WTC11 (cell line): ENCODE measurements around the gene LNX1. TPM values are rescaled to one million over a fixed set of nuclear protein-coding genes. Genes with fewer than 3 reads are reported as not detected.

Experiments
- ATAC-seq: fragments of 200-7000 bp; cut with Tn5 transposase; 2 replicates; pipeline ENCODE4 v1.10.0; 2021; ENCODE audit warnings: mild to moderate bottlenecking, moderate library complexity
- CTCF ChIA-PET: fragments of 300-600 bp; sonication (Branson Sonifier 250); formaldehyde crosslinking; loops from one replicate; lab custom pipeline; 2021; ENCODE audit warnings: antibody characterized with exemption; lab: Charles Lee
- POLR2A ChIA-PET: fragments of 350-600 bp; sonication (Branson Sonifier 250); formaldehyde crosslinking; loops from one replicate; lab custom pipeline; 2021; ENCODE audit warnings: antibody characterized with exemption; lab: Charles Lee
- DNase-seq: peaks from one replicate; pipeline ENCODE4 v3.0.0; 2021; ENCODE audit warnings: low spot score
- H3K27ac Mint-ChIP-seq: 2 replicates; pipeline ENCODE4 v1.8.0; 2021; ENCODE audit warnings: mixed read lengths
- H3K27me3 Mint-ChIP-seq: 2 replicates; pipeline ENCODE4 v1.8.0; 2021; ENCODE audit warnings: low read depth, mild to moderate bottlenecking, moderate library complexity, mixed read lengths
- H3K36me3 Mint-ChIP-seq: 2 replicates; pipeline ENCODE4 v1.8.0; 2021; ENCODE audit warnings: mixed read lengths
- H3K4me1 Mint-ChIP-seq: 2 replicates; pipeline ENCODE4 v1.8.0; 2022; ENCODE audit warnings: mixed read lengths
- H3K4me3 Mint-ChIP-seq: 2 replicates; pipeline ENCODE4 v1.8.0; 2021; ENCODE audit warnings: mild to moderate bottlenecking, moderate library complexity, mixed read lengths
- H3K9me3 Mint-ChIP-seq: 2 replicates; pipeline ENCODE4 v1.8.0; 2021; ENCODE audit warnings: mixed read lengths
- AR ChIP-seq: fragments of 250-450 bp; sonication (Bioruptor Pico); IDR thresholded peaks from 2 replicates; pipeline ENCODE4 v1.9.0; 2021; ENCODE audit warnings: mild to moderate bottlenecking
- CDX4 ChIP-seq: fragments of 250-450 bp; sonication (Bioruptor Pico); IDR thresholded peaks from 2 replicates; pipeline ENCODE4 v1.9.0; 2021; ENCODE audit warnings: moderate library complexity, mild to moderate bottlenecking, inconsistent platforms, borderline replicate concordance
- CTCF ChIP-seq: fragments of 200-600 bp; IDR thresholded peaks from 2 replicates; pipeline ENCODE4 v1.8.0; 2022; ENCODE audit warnings: antibody characterized with exemption
- E2F1 ChIP-seq: sonication (generic); formaldehyde crosslinking; IDR thresholded peaks from 2 replicates; pipeline ENCODE4 v1.8.0; 2022; ENCODE audit warnings: mild to moderate bottlenecking, missing genetic modification reagents
- FOXJ3 ChIP-seq: sonication (generic); formaldehyde crosslinking; IDR thresholded peaks from 2 replicates; pipeline ENCODE4 v1.9.0; 2021; ENCODE audit warnings: missing genetic modification reagents, mild to moderate bottlenecking, borderline replicate concordance
- GTF2I ChIP-seq: fragments of 250-450 bp; sonication (Bioruptor Pico); conservative IDR thresholded peaks from 2 replicates; pipeline ENCODE4 v1.4.0; 2021; ENCODE audit warnings: mild to moderate bottlenecking
- IRF1 ChIP-seq: sonication (generic); formaldehyde crosslinking; IDR thresholded peaks from 2 replicates; pipeline ENCODE4 v1.8.0; 2023; ENCODE audit warnings: missing genetic modification reagents
- IRF2 ChIP-seq: sonication (generic); formaldehyde crosslinking; IDR thresholded peaks from 2 replicates; pipeline ENCODE4 v1.8.0; 2022; ENCODE audit warnings: low read depth, missing genetic modification reagents, borderline replicate concordance
- MAX ChIP-seq: sonication (generic); formaldehyde crosslinking; IDR thresholded peaks from 2 replicates; pipeline ENCODE4 v1.8.0; 2022; ENCODE audit warnings: mild to moderate bottlenecking, missing genetic modification reagents
- MXD4 ChIP-seq: fragments of 250-450 bp; sonication (Bioruptor Pico); IDR thresholded peaks from 2 replicates; pipeline ENCODE4 v1.8.0; 2021; ENCODE audit warnings: mild to moderate bottlenecking, moderate library complexity, borderline replicate concordance
- NR3C1 ChIP-seq: sonication (generic); formaldehyde crosslinking; conservative IDR thresholded peaks from 2 replicates; pipeline ENCODE4 v1.8.1; 2023; ENCODE audit warnings: low read depth, mild to moderate bottlenecking, missing genetic modification reagents
- RORB ChIP-seq: fragments of 250-450 bp; sonication (Bioruptor Pico); IDR thresholded peaks from 2 replicates; pipeline ENCODE4 v1.9.0; 2021; ENCODE audit warnings: mild to moderate bottlenecking
- SP1 ChIP-seq: sonication (generic); formaldehyde crosslinking; conservative IDR thresholded peaks from 2 replicates; pipeline ENCODE4 v1.8.1; 2022; ENCODE audit warnings: missing genetic modification reagents
- TEAD4 ChIP-seq: sonication (generic); formaldehyde crosslinking; IDR thresholded peaks from 2 replicates; pipeline ENCODE4 v1.8.0; 2022; ENCODE audit warnings: mild to moderate bottlenecking, missing genetic modification reagents
- USF2 ChIP-seq: sonication (generic); formaldehyde crosslinking; IDR thresholded peaks from 2 replicates; pipeline ENCODE4 v1.8.1; 2023; ENCODE audit warnings: mild to moderate bottlenecking, missing genetic modification reagents, moderate library complexity
- ZNF232 ChIP-seq: sonication (generic); formaldehyde crosslinking; IDR thresholded peaks from 2 replicates; pipeline ENCODE4 v1.8.0; 2022; ENCODE audit warnings: mild to moderate bottlenecking, missing genetic modification reagents
- ZNF317 ChIP-seq: sonication (generic); formaldehyde crosslinking; IDR thresholded peaks from 2 replicates; pipeline ENCODE4 v1.8.1; 2023; ENCODE audit warnings: low read depth, mild to moderate bottlenecking, moderate library complexity, missing genetic modification reagents, borderline replicate concordance
- ZNF425 ChIP-seq: fragments of 250-450 bp; sonication (Bioruptor Pico); conservative IDR thresholded peaks from 2 replicates; pipeline ENCODE4 v1.9.0; 2021; ENCODE audit warnings: mild to moderate bottlenecking
- ZNF671 ChIP-seq: fragments of 250-450 bp; sonication (Bioruptor Pico); IDR thresholded peaks from 2 replicates; pipeline ENCODE4 v1.8.0; 2021; ENCODE audit warnings: mild to moderate bottlenecking
- ZSCAN18 ChIP-seq: fragments of 250-450 bp; sonication (Bioruptor Pico); IDR thresholded peaks from 2 replicates; pipeline ENCODE4 v2.1.2; 2022; ENCODE audit warnings: mild to moderate bottlenecking, moderate library complexity
- total RNA-seq: library from RNA; stranded (reverse); gene quantifications from 3 replicates; pipeline ENCODE4 v1.2.3, GENCODE V29; 2021

The LNX1 gene
- total RNA-seq, 1 experiment from 2014 or later: 5.9 TPM

- no peak for DNase-seq
- no peak overlapping the region for H3K27ac Mint-ChIP-seq
- no peaks in the 10 kb centered on the region for H3K36me3 Mint-ChIP-seq
- TF ChIP-seq IRF1 (CRISPR knock-in tag): no peak
- TF ChIP-seq TEAD4 (CRISPR knock-in tag): no peak
- peaks cover 15% of the 10 kb centered on the region for H3K4me1 Mint-ChIP-seq
- H3K27me3 Mint-ChIP-seq: no peaks in the 10 kb centered on the region
- no peak overlapping the region for H3K4me3 Mint-ChIP-seq
- ChIA-PET CTCF (interaction anchor here (0.5 to 2.6 kb wide), 3 partner anchors 12 to 675 kb away, joined by 3 to 8 read pairs (median 3); no protein-coding TSS in a partner anchor), POLR2A (interaction anchor here (0.6 kb wide), 1 partner anchor 425 kb away, joined by 3 read pairs; no protein-coding TSS in a partner anchor)
- no peak for ATAC-seq
- H3K9me3 Mint-ChIP-seq: no peaks in the 10 kb centered on the region
These were observed 32.2 kb downstream of the LNX1 start for GRCh38 chr4:53559021-53559620.

GRCh38 chr4:53558065-53558801, 33.1 kb downstream of the LNX1 start:
- POLR2A ChIA-PET: no interaction called here
- no peak for TF ChIP-seq RORB (CRISPR knock-in tag)
- no peak for TF ChIP-seq ZNF425 (CRISPR knock-in tag)
- TF ChIP-seq SP1 (CRISPR knock-in tag): no peak
- TF ChIP-seq ZSCAN18 (CRISPR knock-in tag): no peak
- no peak for TF ChIP-seq ZNF671 (CRISPR knock-in tag)
- no peak for TF ChIP-seq ZNF317 (CRISPR knock-in tag)
- TF ChIP-seq GTF2I (CRISPR knock-in tag): no peak
- no peak for TF ChIP-seq CDX4
- no peak for TF ChIP-seq NR3C1 (CRISPR knock-in tag)
- no peak for TF ChIP-seq MXD4 (CRISPR knock-in tag)
- TF ChIP-seq FOXJ3: no peak
- no peak for TF ChIP-seq IRF2 (CRISPR knock-in tag)
- no peak for TF ChIP-seq MAX
- TF ChIP-seq CTCF: no peak
- no peak for TF ChIP-seq E2F1 (CRISPR knock-in tag)
- no peak for TF ChIP-seq ZNF232 (CRISPR knock-in tag)
- no peak for TF ChIP-seq AR (CRISPR knock-in tag)
- TF ChIP-seq USF2: no peak

More at GRCh38 chr4:53558065-53558801, 33.1 kb downstream of the LNX1 start:
- H3K27ac Mint-ChIP-seq: no peak overlapping the region
- no peaks in the 10 kb centered on the region for H3K36me3 Mint-ChIP-seq
- H3K27me3 Mint-ChIP-seq: no peaks in the 10 kb centered on the region
- peak; percentile 76 for ATAC-seq
- H3K4me3 Mint-ChIP-seq: no peak overlapping the region
- DNase-seq: no peak
- H3K9me3 Mint-ChIP-seq: no peaks in the 10 kb centered on the region
- CTCF ChIA-PET: interaction anchor here (0.8 to 2.6 kb wide), 5 partner anchors 12 to 675 kb away, joined by 3 to 8 read pairs (median 3); no protein-coding TSS in a partner anchor
- peaks cover 18% of the 10 kb centered on the region for H3K4me1 Mint-ChIP-seq
